Astrocyte (in vitro differentiated cells and primary cell): Measurements from ENCODE around the gene LRRIQ1.

Source experiments
- CTCF ChIP-seq: IDR thresholded peaks from 2 replicates; pipeline ENCODE4 v1.5.1; 2011; ENCODE audit warnings: low read depth, mild to moderate bottlenecking, inconsistent platforms, low read length, moderate library complexity; ENCODE audit not compliant: insufficient read depth
- EZH2 ChIP-seq: IDR thresholded peaks from 2 replicates; pipeline ENCODE4 v1.6.1; 2012; ENCODE audit warnings: mild to moderate bottlenecking, low read length, inconsistent platforms; ENCODE audit not compliant: insufficient read depth

GRCh38 chr12:85043829-85044228 lies 7.7 kb downstream of the LRRIQ1 start:
- no peak for TF ChIP-seq EZH2
- no peak for TF ChIP-seq CTCF
